Right renal cortex interstitium (tissue), 3 donors: Measurements from ENCODE around the gene ZNF585A. TPM values are rescaled to one million over a fixed set of nuclear protein-coding genes. Genes with fewer than 3 reads are reported as not detected.
"Not testable (repeated sequence)": the region's sequence is repeated elsewhere in the genome, so short reads cannot be mapped to it uniquely, and the experiment has no call there.

Experiments used
- DNase-seq, 3 donors: peaks; one replicate each; pipeline ENCODE4 v3.0.0-alpha.2; 2013; ENCODE audit warnings: low read depth in 3 of 3, low spot score in 2 of 3
- polyA plus RNA-seq, 3 donors: library from polyadenylated mRNA; unstranded; fragments of 120-200 nt; gene quantifications; one replicate each; pipeline ENCODE4 v1.2.1, GENCODE V29; 2013; ENCODE audit not compliant: insufficient read length in 3 of 3

Gene ZNF585A
- polyA plus RNA-seq: 10 to 100 TPM; 16.3 to 18.6 (median 17.2) TPM

DNA sequence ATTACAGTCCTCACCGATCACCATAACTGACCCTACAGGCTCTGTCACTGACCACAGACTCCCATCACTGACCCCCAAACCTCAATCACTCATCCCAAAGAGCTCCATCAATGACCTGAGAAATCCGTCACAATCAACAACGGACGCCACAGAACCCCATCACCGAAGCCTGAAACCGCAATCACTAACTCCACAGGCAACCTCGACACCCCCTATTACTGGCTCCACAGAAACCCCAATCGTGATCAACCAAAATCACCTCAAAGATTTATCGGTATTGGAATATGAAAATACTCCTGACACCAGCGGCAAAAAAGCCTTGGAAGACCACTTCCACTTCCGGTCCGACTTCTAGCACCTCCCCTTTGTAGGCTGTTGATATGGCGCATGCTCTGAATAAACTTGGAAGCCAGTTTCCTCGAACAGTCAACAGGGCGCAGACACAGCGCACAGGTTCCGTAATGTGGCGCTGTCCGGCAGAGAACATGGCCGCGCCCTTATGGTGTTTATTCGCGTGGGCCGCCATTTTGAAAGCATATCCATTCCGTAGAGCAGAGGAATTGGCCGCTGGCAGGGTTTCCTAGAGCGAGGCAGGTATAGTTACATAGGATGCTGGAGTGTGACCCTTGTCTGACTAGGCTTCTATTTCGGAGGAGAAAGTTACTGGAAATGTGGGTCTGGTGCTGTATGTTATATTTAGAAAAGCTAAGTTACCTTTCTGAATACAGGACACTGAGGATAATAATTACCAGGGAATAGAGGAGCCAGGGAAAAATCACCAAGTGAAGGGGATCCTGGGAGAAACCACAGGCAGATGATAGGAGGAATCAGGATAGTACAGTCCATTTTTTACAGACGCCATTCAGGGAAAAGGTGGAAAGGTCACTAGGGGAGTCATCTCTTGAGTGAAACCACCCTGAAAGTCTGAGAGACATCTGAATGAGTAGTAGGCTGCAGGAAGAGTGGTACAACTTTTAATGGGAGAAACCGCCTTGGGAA is at the start of gene ZNF585A:
ZNF585A (minus strand) TSS at position 328 of the 999 bp plus-strand sequence. CDS start 2,785 bp downstream, outside the sequence.
- DNase-seq: peak; percentile 90 to 96 (median 93)

DNA sequence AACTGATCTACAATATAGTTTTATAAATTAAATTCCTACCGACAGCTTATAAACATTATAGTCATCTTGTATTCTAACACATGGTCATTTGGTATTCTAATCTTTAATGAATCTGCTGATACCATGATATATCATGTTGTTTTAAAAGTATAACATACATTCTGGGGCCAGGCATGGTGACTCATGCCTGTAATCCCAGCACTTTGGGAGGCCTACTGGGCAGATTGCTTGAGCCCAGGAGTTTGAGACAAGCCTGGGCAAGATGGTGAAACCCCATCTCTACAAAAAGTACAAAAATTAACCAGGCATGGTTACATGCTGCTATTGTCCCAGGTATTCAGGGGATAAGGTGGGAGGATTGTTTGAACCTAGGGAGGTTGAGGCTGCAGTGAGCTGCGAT is 48.6 kb upstream of the ZNF585A start:
- no peak for DNase-seq

DNA sequence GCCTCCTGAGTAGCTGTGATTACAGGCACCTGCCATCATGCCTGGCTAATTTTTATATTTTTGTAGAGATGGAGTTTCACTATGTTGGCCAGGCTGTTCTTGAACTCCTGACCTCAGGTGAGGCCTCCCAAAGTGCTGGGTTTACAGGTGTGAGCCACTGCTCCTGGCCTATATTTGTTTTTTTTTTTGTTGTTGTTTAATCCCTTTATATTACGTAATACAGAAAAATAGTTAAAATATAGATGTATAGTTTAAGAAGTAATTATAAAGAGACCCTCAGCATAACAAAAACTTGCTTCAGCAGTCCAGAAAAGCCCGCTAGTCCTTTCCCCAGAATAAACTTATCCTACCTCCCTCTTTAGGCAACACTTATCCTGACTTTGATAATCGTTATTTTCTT is 47.9 kb upstream of the ZNF585A start:
- no peak for DNase-seq

DNA sequence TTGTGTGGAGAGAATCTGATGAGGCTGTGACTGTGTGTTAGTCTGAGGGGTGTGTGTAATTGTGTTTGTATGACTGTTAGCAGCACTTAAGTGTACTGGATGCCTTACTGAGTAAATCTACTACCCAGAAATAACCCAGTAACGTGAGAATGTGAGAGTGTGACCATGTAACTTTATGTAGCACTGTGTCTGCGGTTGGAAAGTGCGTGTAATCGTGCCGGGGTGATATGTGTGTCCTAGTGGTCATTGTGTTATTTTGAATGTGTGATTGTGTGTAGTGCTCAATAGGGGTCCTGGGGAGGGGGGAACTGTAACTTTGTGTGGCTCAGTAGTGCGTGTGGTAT is 46.1 kb upstream of the ZNF585A start:
- DNase-seq: no peak

DNA sequence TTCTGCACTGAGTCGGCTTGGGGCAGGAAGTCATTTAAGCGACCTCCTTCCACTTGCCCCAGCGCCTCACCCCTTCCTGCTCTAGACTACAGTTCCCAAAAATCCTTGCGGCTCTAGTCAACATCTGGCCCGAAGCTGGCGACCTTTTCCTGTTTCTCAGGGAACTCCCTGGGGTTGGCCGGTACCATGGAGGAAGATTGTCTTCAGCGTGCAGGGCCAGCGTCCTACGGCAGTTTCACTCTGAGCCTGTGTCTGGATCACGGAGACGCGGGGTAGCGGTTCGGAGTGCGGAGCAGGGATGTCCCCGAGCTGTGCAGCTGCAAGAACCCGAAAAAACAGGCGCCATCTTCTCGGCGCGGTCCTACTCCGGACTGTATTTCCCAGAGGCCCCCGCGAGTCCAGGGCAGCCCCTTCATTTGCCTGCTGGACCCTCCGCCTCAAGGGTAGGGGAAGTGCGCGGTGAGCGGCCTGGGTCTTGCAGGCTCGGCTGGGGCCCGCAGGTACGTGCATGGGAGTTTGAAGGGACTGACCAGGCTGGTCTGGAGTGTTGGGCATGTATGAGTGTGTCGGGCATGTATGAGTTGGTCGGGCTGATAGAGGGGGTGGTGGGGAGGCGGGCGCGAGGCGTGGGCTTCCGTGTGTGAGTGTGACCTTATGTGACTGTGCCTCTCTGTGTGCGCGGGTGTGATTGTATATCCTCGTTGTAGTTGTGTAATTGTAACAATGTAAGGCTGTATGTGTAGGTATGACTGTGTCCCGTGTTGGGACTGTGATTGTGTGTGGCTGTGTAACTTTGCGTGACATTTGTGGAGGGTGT is 45.5 kb upstream of the ZNF585A start, which contains the start of gene ZNF383:
ZNF383 (plus strand) TSS at position 440 of the 817 bp plus-strand sequence. CDS start 12,240 bp downstream, outside the sequence.
- DNase-seq: peak; percentile 90 to 94 (median 92)

DNA sequence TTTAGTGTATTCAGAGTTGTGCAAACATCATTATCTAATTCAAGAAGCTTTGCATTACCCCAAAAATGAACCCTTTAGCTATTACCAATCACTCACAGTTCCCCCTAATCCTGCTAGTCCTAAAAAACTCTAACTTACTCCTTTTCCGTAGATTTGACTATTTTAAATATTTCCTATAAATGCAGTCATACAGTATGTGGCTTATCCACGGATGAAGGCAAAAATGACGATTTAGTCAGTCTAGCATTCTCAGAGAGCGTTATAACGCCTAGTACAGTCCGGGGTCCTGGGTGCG is 44.9 kb upstream of the ZNF585A start:
- DNase-seq: no peak

DNA sequence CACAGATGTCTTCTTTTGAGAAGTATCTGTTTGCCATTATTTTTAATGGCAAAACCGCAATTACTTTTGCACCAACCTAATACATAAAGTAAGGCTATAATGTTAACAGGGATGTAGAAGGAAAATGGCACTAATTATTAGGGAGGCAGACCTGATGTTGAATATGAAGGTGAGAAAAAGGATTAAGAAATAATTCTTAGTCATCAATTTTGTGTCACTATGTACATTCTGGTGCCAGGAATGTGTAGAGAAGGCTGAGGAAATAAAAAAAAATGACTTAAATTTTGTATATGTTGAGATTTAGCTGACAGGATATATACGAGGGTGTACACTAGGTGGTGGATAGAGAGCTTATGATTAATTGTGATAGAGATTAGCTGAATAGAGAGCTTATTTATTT is 25.3 kb upstream of the ZNF585A start:
- no peak for DNase-seq

DNA sequence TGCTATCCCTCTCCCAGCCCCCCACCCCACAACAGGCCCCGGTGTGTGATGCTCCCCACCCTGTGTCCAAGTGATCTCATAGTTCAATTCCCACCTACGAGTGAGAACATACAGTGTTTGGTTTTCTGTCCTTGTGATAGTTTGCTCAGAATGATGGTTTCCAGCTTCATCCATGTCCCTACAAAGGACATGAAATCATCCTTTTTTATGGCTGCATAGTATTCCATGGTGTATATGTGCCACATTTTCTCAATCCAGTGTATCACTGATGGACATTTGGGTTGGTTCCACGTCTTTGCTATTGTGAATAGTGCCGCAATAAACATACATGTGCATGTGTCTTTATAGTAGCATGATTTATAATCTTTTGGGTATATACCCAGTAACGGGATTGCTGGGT is 24.6 kb upstream of the ZNF585A start:
- DNase-seq: not testable (repeated sequence)

DNA sequence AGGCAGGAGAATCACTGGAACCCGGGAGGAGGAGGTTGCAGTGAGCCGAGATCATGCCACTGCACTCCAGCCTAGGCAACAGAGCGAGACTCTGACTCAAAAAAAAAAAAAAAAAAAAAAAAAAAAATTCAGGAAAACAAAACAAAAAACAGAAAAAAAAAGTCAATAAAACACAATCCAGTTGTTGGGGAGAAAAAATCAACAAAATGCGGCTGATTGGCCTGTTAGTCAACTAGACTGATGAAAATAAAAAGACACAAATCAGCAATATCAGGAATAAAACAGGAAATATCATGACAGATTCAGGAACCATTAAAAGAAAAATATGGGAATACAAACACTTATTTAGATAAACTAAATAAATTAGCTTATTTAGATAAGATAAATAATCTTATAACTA is 22.8 kb upstream of the ZNF585A start:
- not testable (repeated sequence) for DNase-seq

DNA sequence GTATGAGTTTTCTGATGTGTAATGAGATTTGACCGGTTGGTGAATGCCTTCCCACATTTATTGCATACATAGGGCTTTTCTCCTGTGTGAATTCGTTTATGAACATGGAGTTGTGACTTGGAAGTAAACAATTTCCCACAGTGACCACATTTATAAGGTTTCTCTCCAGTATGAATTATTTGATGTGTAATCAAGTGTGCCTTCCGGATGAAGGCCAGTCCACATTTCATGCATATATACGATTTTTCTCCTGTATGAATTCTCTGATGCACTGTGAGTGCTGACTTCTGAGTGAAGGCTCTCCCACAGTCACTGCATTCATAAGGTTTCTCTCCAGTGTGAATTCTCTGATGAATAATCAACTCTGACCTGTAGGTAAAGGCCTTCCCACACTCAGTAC is 13.6 kb upstream of the ZNF585A start:
- DNase-seq: not testable (repeated sequence)

DNA sequence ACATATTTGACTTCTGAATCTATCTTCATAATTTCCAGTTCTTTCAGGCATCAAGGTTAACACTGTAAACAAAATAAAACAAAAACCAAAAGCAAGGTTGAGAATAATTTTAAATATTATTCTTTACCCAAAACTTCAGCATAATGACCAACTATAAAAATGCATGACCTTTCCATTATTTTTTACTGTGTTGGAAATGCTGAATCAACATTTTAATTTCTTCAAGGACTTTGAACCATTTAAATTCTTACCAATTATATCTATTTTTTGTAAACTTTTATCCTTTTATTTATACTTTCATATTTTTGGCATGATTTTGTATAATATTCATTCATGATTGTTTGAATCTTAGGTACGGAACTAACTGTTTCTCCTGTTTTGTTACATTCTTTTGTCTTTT is 6.9 kb downstream of the ZNF585A start:
- no peak for DNase-seq

DNA sequence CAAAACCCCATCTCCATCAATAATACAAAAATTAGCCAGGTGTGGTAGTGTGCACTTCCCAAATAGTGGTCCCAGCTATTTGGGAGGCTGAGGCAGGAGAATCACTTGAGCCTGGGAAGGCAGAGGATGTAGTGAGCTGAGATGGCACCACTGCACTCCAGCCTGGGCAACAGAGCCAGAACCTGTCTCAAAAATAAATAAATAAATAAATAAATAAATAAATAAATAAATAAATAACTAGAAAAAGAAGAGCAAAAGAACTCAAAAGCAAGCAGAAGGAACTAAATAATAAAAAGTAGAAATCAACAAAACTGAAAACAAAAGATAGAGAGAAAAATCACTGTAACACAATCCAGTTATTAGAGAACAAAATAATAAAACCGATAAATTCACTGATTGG is 12.3 kb downstream of the ZNF585A start:
- DNase-seq: no peak

DNA sequence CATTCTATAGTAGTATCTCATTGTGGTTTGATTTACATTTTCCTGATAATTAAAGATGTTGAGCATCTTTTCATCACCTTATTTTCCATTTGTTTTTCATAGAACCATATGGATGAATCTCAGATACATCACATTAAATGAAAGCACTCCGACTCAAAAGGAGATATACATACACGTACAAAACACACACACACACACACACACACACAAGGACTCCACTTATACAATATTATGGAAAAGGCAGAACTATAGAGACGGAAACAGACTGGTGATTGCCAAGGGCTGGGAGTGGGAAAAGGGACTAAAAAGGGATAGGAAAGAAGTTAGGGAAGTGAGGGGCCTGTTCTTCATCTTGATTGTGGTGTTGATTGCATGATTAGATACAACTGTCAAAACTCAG is 24.3 kb downstream of the ZNF585A start:
- DNase-seq: no peak

DNA sequence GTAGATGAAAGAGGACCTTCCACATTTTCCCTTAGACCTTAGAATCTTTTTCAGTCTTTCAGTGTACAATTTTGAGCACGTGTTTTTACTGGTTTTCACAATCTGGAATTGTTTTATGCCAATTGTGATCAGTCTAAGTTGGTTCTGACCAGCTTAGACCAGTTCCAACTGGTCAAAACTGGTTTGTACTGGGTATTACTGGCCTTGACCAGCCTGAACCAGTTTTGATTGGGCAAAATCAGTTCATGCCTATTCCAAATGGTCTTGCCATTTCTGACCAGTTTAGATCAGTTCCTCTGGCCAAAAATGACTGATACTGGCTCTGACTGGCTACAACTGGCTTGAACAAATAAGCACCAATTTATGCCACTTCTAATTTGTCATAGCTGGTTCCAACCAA is 36.4 kb downstream of the ZNF585A start:
- DNase-seq: no peak

DNA sequence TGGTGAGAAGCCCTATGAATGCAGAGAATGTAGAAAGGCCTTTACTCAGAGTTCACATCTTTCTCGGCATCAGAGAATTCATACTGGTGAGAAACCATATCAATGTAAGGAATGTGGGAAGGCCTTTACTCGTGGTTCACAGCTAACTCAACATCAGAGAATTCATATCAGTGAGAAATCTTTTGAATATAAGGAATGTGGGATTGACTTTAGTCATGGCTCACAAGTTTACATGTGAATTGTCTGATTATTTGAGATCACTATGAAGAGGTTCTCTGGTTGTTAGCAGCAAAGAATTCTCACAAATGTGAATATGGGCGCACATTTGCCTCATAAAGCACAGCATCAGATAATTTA is 43.7 kb downstream of the ZNF585A start:
- no peak for DNase-seq

DNA sequence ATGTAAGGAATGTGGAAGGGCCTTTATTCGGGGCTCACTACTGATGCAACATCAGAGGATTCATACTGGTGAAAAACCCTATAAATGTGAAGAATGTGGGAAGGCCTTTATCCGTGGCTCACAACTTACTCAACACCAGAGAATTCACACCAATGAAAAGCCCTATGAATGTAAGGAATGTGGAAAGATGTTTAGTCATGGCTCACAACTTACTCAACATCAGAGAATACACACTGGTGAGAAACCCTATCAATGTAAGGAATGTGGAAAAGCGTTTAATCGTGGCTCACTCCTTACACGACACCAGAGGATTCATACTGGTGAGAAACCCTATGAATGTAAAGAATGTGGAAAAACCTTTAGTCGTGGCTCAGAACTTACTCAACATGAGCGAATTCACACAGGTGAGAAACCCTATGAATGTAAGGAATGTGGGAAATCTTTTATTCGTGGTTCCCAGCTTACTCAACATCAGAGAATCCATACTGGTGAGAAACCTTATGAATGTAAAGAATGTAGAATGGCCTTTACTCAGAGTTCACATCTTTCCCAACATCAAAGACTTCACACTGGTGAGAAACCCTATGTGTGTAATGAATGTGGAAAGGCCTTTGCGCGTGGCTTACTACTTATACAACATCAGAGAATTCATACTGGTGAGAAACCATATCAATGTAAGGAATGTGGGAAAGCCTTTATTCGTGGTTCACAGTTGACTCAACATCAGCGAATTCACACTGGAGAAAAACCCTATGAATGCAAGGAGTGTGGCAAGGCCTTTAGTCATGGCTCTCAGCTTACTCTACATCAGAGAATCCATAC is 44.3 kb downstream of the ZNF585A start:
- no peak for DNase-seq

DNA sequence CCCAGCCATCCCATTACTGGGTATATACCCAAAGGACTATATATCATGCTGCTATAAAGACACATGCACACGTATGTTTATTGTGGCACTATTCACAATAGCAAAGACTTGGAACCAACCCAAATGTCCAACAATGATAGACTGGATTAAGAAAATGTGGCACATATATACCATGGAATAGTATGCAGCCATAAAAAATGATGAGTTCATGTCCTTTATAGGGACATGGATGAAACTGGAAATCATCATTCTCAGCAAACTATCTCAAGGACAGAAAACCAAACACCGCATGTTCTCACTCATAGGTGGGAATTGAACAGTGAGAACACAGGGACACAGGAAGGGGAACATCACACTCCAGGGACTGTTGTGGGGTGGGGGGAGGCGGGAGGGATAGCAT is 50.4 kb downstream of the ZNF585A start:
- DNase-seq: not testable (repeated sequence)

DNA sequence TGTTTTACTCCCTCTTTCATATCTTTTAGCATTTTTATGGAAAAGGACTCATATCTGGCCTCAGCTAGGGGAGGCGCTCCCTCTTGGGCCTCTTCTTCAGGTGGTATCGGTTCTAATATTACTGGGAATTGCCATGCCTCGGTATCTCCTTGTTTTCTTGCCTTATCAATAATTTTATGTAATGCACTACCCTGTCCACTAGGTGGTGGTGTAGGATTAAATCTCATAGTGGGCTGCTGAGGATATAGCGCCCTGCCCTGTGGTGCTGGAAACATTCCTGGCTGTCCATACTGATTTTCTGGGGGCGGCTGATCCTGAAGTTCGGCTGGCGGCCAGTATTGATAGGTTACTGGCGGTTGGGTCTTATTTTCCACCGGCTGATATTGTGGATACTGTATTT is 58.5 kb downstream of the ZNF585A start:
- no peak for DNase-seq

DNA sequence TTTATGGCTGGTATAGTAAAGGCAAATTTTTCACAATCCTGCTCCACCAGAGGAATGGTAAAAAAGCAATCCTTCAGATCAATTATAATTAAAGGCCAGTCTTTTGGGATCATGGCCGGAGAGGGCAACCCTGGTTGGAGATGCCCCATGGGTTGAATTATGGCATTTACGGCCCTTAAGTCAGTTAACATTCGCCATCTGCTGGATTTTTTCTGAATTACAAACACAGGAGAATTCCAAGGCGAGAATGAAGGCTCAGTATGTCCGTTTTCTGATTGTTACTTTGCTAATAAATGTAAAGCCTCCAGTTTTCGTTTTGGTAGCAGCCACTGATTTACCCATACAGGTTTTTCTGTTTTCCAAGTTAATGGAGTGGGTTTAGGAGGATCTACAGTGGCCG is 60.7 kb downstream of the ZNF585A start:
- DNase-seq: not testable (repeated sequence)

DNA sequence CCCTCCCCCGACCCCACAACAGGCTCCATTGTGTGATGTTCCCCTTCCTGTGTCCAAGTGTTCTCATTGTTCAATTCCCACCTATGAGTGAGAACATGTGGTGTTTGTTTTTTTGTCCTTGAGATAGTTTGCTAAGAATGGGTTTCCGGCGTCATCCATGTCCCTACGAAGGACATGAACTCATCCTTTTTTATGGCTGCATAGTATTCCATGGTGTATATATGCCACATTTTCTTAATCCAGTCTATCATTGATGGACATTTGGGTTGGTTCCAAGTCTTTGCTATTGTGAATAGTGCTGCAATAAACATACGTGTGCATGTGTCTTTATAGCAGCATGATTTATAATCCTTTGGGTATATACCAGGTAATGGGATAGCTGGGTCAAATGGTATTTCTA is 68.4 kb downstream of the ZNF585A start:
- DNase-seq: not testable (repeated sequence)

DNA sequence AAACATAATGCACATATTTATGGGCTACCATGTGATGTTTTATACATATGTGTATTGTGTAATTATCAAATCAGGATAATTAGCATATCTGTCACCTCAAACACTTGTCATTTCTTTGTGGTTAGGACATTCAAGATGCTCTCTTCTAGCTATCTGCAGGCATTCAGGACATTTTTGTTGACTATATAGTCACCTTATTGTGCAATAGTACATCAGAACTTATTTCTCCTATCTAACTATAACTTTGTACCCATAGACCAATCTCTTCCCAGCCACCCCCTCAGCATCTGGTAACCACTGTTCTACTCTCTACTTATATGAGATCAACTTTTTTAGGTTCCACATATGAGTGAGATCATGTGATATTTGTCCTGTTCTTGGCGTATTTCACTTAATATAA is 73.9 kb downstream of the ZNF585A start:
- no peak for DNase-seq
